GM19397 (cell line): ENCODE results near the gene CXCL6.

Experiments used
- ATAC-seq: cut with Tn5 transposase; IDR thresholded peaks from one replicate; pipeline ENCODE4 v1.9.1; 2021; ENCODE audit warnings: mild to moderate bottlenecking, moderate library complexity; ENCODE audit not compliant: unreplicated experiment

Gene CXCL6

GRCh38 chr4:73865431-73866096, 29.1 kb downstream of the CXCL6 start:
- no peak for ATAC-seq

GRCh38 chr4:73866246-73866645, 29.8 kb downstream of the CXCL6 start:
- ATAC-seq = no peak

- no peak for ATAC-seq
These were observed 31.3 kb downstream of the CXCL6 start for GRCh38 chr4:73867783-73868182.

GRCh38 chr4:73868206-73869129, 32.0 kb downstream of the CXCL6 start:
- ATAC-seq = no peak

GRCh38 chr4:73869130-73870055, 32.9 kb downstream of the CXCL6 start, which contains the start of gene CXCL1:
Gene CXCL1, plus strand, starts transcription at chr4:73869393. Its CDS starts 78 bp downstream, at chr4:73869471.
- ATAC-seq = no peak

- no peak for ATAC-seq
These were observed 33.8 kb downstream of the CXCL6 start for GRCh38 chr4:73870260-73870659.

- ATAC-seq = no peak
These were observed 34.3 kb downstream of the CXCL6 start for GRCh38 chr4:73870768-73871167.

- ATAC-seq = no peak
These were observed 35.2 kb downstream of the CXCL6 start for GRCh38 chr4:73871511-73872310.

- no peak for ATAC-seq
These were observed 36.0 kb downstream of the CXCL6 start for GRCh38 chr4:73872316-73873108.

GRCh38 chr4:73874386-73874785, 37.9 kb downstream of the CXCL6 start:
- no peak for ATAC-seq

GRCh38 chr4:73875401-73875800, 38.9 kb downstream of the CXCL6 start:
- ATAC-seq = no peak

- ATAC-seq = no peak
These were observed 46.8 kb downstream of the CXCL6 start for GRCh38 chr4:73883306-73883705.

- ATAC-seq = no peak
These were observed 49.2 kb downstream of the CXCL6 start for GRCh38 chr4:73885574-73886267.
